ENCODE results near the gene CD151.
A peak's percentile ranks its signal among the peaks of the same experiment; 100 is the strongest.

CD151 gene

GRCh38 chr11:858762-859339 lies 26.1 kb downstream of the CD151 start:
- no peaks in the 10 kb centered on the region for H3K9me3 ChIP-seq (ENCODE audit: control insufficient read depth in 1 of 2, low read length in 2 of 2)
- H3K4me3 ChIP-seq (ENCODE audit: low read depth in 1 of 2, low read length in 2 of 2): no peak overlapping the region
- H3K9ac ChIP-seq (ENCODE audit: low read depth in 1 of 2, low read length in 2 of 2): no peak overlapping the region
- no peaks in the 10 kb centered on the region for H3K36me3 ChIP-seq (ENCODE audit: control insufficient read depth in 1 of 2, insufficient read depth in 2 of 2, low read length in 2 of 2)
- peaks cover 11 to 18% of the 10 kb centered on the region in 2 donors for H3K27me3 ChIP-seq (ENCODE audit: control insufficient read depth in 1 of 2, insufficient read depth in 2 of 2, low read length in 2 of 2)
- peaks cover 0 to 16% of the 10 kb centered on the region in 2 donors for H3K4me1 ChIP-seq (ENCODE audit: control insufficient read depth in 1 of 2, insufficient read depth in 2 of 2, low read length in 2 of 2)
- no peak overlapping the region for H3K27ac ChIP-seq (ENCODE audit: low read depth, low read length)

GRCh38 chr11:859394-860131 lies 26.8 kb downstream of the CD151 start:
- Histone ChIP-seq H3K27ac (ENCODE audit: low read depth, low read length) (no peak overlapping the region), H3K4me3 (ENCODE audit: low read depth in 1 of 2, low read length in 2 of 2) (peak overlapping the region in 1 of 2 donors; percentile 32), H3K4me1 (ENCODE audit: control insufficient read depth in 1 of 2, insufficient read depth in 2 of 2, low read length in 2 of 2) (peaks cover 0 to 16% of the 10 kb centered on the region in 2 donors), H3K27me3 (ENCODE audit: control insufficient read depth in 1 of 2, insufficient read depth in 2 of 2, low read length in 2 of 2) (peaks cover 11 to 22% of the 10 kb centered on the region in 2 donors), H3K9ac (ENCODE audit: low read depth in 1 of 2, low read length in 2 of 2) (no peak overlapping the region), H3K9me3 (ENCODE audit: control insufficient read depth in 1 of 2, low read length in 2 of 2) (no peaks in the 10 kb centered on the region), H3K36me3 (ENCODE audit: control insufficient read depth in 1 of 2, insufficient read depth in 2 of 2, low read length in 2 of 2) (no peaks in the 10 kb centered on the region)

- H3K36me3 ChIP-seq (ENCODE audit: control insufficient read depth in 1 of 2, insufficient read depth in 2 of 2, low read length in 2 of 2): no peaks in the 10 kb centered on the region
- peaks cover 11 to 22% of the 10 kb centered on the region in 2 donors for H3K27me3 ChIP-seq (ENCODE audit: control insufficient read depth in 1 of 2, insufficient read depth in 2 of 2, low read length in 2 of 2)
- no peak overlapping the region for H3K9ac ChIP-seq (ENCODE audit: low read depth in 1 of 2, low read length in 2 of 2)
- no peaks in the 10 kb centered on the region for H3K9me3 ChIP-seq (ENCODE audit: control insufficient read depth in 1 of 2, low read length in 2 of 2)
- peaks cover 0 to 16% of the 10 kb centered on the region in 2 donors for H3K4me1 ChIP-seq (ENCODE audit: control insufficient read depth in 1 of 2, insufficient read depth in 2 of 2, low read length in 2 of 2)
- no peak overlapping the region for H3K27ac ChIP-seq (ENCODE audit: low read depth, low read length)
- H3K4me3 ChIP-seq (ENCODE audit: low read depth in 1 of 2, low read length in 2 of 2): no peak overlapping the region
These were observed 27.7 kb downstream of the CD151 start for GRCh38 chr11:860234-861104.

- Histone ChIP-seq H3K36me3 (ENCODE audit: control insufficient read depth in 1 of 2, insufficient read depth in 2 of 2, low read length in 2 of 2) (no peaks in the 10 kb centered on the region), H3K9ac (ENCODE audit: low read depth in 1 of 2, low read length in 2 of 2) (no peak overlapping the region), H3K9me3 (ENCODE audit: control insufficient read depth in 1 of 2, low read length in 2 of 2) (no peaks in the 10 kb centered on the region), H3K4me1 (ENCODE audit: control insufficient read depth in 1 of 2, insufficient read depth in 2 of 2, low read length in 2 of 2) (peaks cover 0 to 16% of the 10 kb centered on the region in 2 donors), H3K4me3 (ENCODE audit: low read depth in 1 of 2, low read length in 2 of 2) (no peak overlapping the region), H3K27ac (ENCODE audit: low read depth, low read length) (no peak overlapping the region), H3K27me3 (ENCODE audit: control insufficient read depth in 1 of 2, insufficient read depth in 2 of 2, low read length in 2 of 2) (peaks cover 11 to 22% of the 10 kb centered on the region in 2 donors)
These were observed 28.3 kb downstream of the CD151 start for GRCh38 chr11:861105-861479.

- H3K27ac ChIP-seq (ENCODE audit: low read depth, low read length): no peak overlapping the region
These were observed 29.4 kb downstream of the CD151 start for GRCh38 chr11:862081-862661.

DNA sequence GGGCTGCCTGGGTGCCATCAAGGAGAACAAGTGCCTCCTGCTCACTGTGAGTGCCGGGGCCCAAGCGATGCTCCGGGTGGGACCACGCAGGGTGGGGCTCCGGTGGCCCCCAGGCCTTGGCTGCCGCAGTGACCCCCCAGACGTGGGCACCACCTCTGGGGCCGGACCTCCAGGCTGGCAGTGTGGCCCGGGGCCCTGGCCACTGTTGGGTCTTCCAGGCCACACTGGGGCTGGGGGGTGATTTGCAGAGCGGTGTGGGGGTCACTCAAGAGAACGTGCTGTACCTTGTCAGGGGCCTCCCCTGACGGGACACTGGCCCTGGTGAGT lies 29.9 kb downstream of the CD151 start:
- Histone ChIP-seq H3K4me3 (ENCODE audit: low read depth in 1 of 2, low read length in 2 of 2) (no peak overlapping the region), H3K4me1 (ENCODE audit: control insufficient read depth in 1 of 2, insufficient read depth in 2 of 2, low read length in 2 of 2) (peaks cover 0 to 16% of the 10 kb centered on the region in 2 donors), H3K27me3 (ENCODE audit: control insufficient read depth in 1 of 2, insufficient read depth in 2 of 2, low read length in 2 of 2) (peaks cover 11 to 22% of the 10 kb centered on the region in 2 donors), H3K27ac (ENCODE audit: low read depth, low read length) (no peak overlapping the region), H3K9ac (ENCODE audit: low read depth in 1 of 2, low read length in 2 of 2) (no peak overlapping the region), H3K9me3 (ENCODE audit: control insufficient read depth in 1 of 2, low read length in 2 of 2) (no peaks in the 10 kb centered on the region), H3K36me3 (ENCODE audit: control insufficient read depth in 1 of 2, insufficient read depth in 2 of 2, low read length in 2 of 2) (no peaks in the 10 kb centered on the region)

More at GRCh38 chr11:862081-862661, 29.4 kb downstream of the CD151 start:
- Histone ChIP-seq H3K4me1 (ENCODE audit: control insufficient read depth in 1 of 2, insufficient read depth in 2 of 2, low read length in 2 of 2) (peaks cover 0 to 16% of the 10 kb centered on the region in 2 donors), H3K9me3 (ENCODE audit: control insufficient read depth in 1 of 2, low read length in 2 of 2) (no peaks in the 10 kb centered on the region), H3K27me3 (ENCODE audit: control insufficient read depth in 1 of 2, insufficient read depth in 2 of 2, low read length in 2 of 2) (peaks cover 11 to 22% of the 10 kb centered on the region in 2 donors), H3K9ac (ENCODE audit: low read depth in 1 of 2, low read length in 2 of 2) (no peak overlapping the region), H3K36me3 (ENCODE audit: control insufficient read depth in 1 of 2, insufficient read depth in 2 of 2, low read length in 2 of 2) (no peaks in the 10 kb centered on the region), H3K4me3 (ENCODE audit: low read depth in 1 of 2, low read length in 2 of 2) (no peak overlapping the region)

- H3K4me1 ChIP-seq (ENCODE audit: control insufficient read depth in 1 of 2, insufficient read depth in 2 of 2, low read length in 2 of 2): peaks cover 0 to 16% of the 10 kb centered on the region in 2 donors
- H3K36me3 ChIP-seq (ENCODE audit: control insufficient read depth in 1 of 2, insufficient read depth in 2 of 2, low read length in 2 of 2): no peaks in the 10 kb centered on the region
- no peaks in the 10 kb centered on the region for H3K9me3 ChIP-seq (ENCODE audit: control insufficient read depth in 1 of 2, low read length in 2 of 2)
- peaks cover 11 to 22% of the 10 kb centered on the region in 2 donors for H3K27me3 ChIP-seq (ENCODE audit: control insufficient read depth in 1 of 2, insufficient read depth in 2 of 2, low read length in 2 of 2)
- no peak overlapping the region for H3K4me3 ChIP-seq (ENCODE audit: low read depth in 1 of 2, low read length in 2 of 2)
- no peak overlapping the region for H3K9ac ChIP-seq (ENCODE audit: low read depth in 1 of 2, low read length in 2 of 2)
- no peak overlapping the region for H3K27ac ChIP-seq (ENCODE audit: low read depth, low read length)
These were observed 30.5 kb downstream of the CD151 start for GRCh38 chr11:863023-863909.

GRCh38 chr11:863910-864827 lies 31.4 kb downstream of the CD151 start:
- Histone ChIP-seq H3K9ac (ENCODE audit: low read depth in 1 of 2, low read length in 2 of 2) (no peak overlapping the region), H3K27me3 (ENCODE audit: control insufficient read depth in 1 of 2, insufficient read depth in 2 of 2, low read length in 2 of 2) (peaks cover 11 to 22% of the 10 kb centered on the region in 2 donors), H3K36me3 (ENCODE audit: control insufficient read depth in 1 of 2, insufficient read depth in 2 of 2, low read length in 2 of 2) (no peaks in the 10 kb centered on the region), H3K4me1 (ENCODE audit: control insufficient read depth in 1 of 2, insufficient read depth in 2 of 2, low read length in 2 of 2) (peaks cover 0 to 16% of the 10 kb centered on the region in 2 donors), H3K4me3 (ENCODE audit: low read depth in 1 of 2, low read length in 2 of 2) (no peak overlapping the region), H3K9me3 (ENCODE audit: control insufficient read depth in 1 of 2, low read length in 2 of 2) (no peaks in the 10 kb centered on the region), H3K27ac (ENCODE audit: low read depth, low read length) (no peak overlapping the region)
